GM21576 (cell line): Measurements from ENCODE around the gene RELT.

Source experiments
- ATAC-seq: cut with Tn5 transposase; IDR thresholded peaks from one replicate; pipeline ENCODE4 v1.9.1; 2021; ENCODE audit warnings: mild to moderate bottlenecking, moderate library complexity; ENCODE audit not compliant: unreplicated experiment

Gene RELT, protein sequence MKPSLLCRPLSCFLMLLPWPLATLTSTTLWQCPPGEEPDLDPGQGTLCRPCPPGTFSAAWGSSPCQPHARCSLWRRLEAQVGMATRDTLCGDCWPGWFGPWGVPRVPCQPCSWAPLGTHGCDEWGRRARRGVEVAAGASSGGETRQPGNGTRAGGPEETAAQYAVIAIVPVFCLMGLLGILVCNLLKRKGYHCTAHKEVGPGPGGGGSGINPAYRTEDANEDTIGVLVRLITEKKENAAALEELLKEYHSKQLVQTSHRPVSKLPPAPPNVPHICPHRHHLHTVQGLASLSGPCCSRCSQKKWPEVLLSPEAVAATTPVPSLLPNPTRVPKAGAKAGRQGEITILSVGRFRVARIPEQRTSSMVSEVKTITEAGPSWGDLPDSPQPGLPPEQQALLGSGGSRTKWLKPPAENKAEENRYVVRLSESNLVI

GRCh38 chr11:73376160-73376802, at the start of gene RELT:
TSS of gene RELT (plus strand) at chr11:73376399. CDS start at chr11:73389137, 12,738 bp downstream.
- ATAC-seq = peak; percentile 71

DNA sequence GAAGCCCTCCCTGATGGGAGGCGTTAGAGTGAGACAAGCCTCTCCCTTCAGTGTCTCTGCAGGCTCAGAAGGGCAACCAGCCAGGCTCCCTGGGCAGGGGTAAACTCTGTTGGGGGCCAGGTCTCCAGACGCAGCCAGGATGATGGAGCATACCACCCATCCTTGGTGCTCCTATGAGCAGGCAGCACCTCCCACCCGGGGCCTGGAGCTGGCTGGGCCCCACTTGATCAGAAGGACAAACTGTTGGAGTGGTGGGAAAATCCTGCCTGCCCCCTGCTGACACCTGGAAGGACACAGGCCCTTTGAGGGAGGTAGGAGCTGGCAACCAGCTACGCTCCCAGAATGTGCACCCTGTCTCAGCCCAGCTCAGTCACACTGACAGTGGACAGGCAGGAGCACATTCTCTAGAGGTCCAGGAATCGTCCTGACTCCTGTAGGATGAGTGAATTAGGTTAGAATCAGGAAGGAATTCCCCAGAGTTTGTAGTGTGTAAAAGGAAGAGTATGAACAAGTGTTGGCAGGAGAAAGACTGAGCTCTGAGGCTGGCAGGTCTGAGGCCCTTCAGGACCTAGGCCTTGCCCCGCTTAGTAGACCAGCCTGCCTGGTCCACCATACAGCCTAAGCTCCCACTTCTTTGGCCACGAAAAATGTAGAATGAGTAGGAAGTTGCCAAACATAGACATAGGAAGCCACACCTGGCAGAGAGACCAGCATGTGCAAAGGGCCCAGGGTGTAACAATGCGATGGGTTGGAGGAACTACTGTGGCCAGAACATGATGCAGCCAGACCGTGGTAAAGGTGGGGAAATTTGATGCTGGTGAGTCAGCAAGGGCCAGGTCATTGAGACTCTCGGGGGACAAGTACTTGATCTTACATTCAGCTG, 49.0 kb upstream of the RELT start:
- no peak for ATAC-seq

DNA sequence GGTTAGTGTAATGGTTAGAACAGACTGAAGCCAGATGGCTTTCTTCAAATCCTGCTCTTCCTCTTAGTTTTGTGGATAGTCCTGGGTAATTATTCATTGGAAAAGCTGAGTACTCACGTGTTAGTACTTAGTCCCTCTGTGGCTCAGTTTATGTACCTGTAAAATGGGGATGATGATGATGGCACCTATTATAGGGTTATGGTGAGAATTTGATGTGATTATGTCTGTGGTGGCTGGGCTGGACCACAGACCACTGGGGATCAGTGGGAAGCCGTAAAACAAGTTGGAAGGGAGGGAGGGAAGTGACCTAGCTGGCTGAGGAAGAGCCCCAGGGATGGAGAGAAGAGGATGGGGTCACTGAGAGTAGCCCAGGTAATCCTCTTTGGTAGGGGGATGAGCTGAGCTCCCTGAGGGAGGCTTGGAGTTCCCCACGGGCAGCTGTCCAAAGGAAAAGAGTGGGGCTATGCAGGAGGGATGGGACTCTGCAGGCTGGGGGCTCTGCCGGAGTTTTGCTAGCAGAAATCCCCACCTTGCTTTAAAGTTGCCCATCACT, 48.3 kb upstream of the RELT start:
- ATAC-seq = no peak

- no peak for ATAC-seq
Measured at GRCh38 chr11:73330569-73331093, 45.6 kb upstream of the RELT start.

DNA sequence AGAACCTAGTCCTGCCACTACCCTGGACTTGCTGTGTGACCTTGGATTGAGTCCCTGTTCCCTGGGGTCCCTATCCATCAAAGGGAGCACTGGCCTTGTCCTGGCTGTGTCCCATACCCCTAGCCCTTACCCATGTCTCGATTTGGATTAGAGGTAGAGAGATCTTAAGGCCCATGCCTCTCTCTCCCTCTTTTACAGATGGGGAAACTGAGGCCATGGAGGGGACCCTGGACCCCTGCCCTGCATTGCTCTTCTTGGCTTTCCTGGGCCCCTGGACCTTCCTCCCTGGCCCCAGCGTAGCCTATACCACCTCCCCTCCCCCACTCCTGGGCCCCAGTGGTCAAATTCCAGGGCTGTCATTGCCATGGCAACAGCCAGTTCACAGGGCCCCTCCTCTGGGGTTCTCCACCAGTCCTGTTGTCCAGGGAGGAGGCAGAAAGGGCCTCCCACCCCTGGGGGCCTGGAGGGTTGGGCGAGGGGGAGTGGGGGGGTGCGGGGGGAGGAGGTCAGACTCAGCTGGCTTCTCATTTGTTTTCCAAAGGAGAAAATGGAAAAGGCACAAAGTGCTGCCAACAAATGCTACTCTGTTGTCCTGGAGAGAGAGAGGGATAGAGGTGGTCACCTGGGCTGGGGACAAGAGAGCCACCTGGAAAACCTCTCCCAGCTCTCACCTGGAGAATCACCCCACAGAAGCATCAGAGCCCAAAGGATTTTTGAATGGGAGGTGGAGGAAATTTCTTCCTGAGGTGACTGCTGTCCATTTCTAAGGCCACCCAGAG, 44.9 kb upstream of the RELT start:
- no peak for ATAC-seq

DNA sequence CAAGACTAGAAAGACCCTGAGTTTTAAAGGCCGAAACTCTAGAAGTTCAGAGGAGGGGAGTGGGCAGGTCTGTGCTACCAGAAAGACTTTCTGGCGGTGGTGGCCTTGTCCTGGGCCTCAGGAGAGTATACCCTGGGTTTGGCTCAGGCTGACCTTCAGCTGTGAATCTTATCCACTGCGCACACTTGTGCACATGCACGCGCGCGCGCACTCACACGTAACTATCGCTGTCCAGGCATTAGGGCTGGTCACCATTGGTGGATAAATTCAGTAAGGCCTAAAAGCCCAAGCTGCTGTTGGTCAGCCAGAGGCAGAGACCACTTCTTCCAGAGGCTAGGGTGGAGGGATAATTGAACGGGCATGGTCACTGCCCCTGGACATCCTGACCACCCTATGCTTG, 43.0 kb upstream of the RELT start:
- ATAC-seq = no peak

GRCh38 chr11:73333640-73334383, 42.4 kb upstream of the RELT start:
- ATAC-seq = no peak

- no peak for ATAC-seq
Measured at GRCh38 chr11:73334384-73335203, 41.6 kb upstream of the RELT start.

DNA sequence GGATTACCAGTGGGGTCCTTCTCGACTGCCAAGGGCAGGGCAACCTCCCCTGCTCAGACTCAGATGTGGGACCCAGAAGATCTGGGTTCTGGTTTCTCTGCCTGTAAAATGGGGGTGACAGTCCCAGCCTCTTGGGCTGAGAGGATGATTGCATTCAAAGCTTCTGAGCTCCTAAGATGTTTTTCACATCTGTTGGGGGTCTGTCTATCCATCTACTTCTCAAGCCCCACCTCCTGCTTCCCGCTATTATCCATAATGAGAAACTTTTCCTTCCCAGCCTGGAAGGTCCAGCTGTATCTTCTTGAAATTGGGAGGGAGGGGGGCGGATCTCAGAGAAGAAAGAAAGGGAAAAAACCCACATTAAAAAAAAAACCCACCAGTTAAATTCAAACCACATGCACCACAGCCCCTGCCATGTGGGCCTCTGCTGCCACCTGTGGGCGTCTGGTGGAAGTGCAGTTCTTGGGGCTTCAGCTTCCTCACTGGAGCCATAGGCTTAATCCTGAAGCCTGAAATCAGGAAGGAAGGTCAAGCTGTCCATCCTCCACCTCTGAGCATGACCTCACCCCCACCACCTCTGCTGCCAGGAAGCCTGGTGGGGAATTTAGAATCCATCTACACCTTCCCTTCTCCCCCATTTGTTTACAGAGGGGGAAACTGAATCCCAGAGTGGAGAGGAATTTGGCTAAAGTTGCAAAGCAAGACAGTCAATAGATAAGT, 40.8 kb upstream of the RELT start:
- ATAC-seq = no peak

DNA sequence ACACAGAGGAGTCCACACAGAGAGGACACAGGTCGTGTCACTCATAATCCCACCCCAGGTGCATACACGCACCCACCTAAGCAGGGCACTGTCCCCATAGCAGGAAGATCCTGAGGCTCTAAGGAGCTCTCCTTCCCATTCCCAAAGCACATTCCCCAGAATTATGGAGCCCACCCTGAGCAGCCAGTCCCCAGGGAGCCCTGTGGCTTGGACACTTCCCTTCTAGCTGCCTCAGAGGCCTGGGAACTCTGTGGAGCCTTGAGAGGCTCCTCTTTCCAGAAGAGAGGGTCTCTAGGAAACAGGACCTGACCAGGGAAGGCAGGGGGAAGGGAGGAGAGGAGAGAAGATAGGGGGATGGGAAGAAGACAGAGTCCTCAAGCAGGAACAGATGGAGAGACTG, 38.4 kb upstream of the RELT start:
- ATAC-seq = no peak

DNA sequence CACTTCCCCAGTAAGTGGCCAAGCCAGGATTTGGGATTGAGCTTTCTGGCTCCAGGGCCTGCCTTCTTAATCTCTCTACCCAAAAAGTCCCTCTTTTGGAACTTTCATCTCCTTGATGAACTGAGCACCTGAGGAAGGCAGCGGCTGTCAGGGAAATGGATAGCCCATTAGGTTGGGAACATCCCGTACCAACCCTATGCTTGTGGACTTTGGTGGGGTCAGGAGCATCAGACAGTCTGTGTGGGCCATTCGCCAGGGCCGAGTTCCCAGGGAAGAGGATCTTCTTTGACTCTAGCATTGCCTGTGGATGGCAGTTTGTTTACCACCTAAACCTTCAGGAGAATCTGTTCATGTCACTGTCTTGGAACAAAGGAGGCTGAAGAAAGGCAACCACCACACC, 37.9 kb upstream of the RELT start:
- ATAC-seq = no peak

DNA sequence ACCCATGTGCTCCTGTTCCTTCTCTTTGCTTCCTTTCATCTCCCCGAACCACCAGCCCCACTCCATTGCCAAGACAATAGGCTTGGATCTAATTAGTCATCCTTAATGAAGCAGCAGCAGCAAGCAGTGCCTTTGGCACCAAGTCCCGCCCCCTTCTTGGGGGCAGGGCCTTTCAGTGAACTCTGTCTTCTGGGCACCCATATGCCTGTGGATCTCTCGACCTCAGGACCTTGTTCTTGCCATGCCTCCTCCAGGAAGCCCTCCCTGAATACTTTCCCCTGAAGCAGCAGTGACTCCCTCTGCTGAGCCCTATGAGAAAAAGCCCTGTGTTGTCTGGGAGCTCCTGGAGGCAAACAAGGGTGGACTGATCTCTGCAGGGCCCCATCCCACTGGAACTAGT, 36.0 kb upstream of the RELT start:
- ATAC-seq = no peak

GRCh38 chr11:73342633-73343032, 33.6 kb upstream of the RELT start:
- ATAC-seq = no peak

- ATAC-seq = no peak
Measured at GRCh38 chr11:73343076-73343873, 32.9 kb upstream of the RELT start.

- no peak for ATAC-seq
Measured at GRCh38 chr11:73344191-73344607, 32.0 kb upstream of the RELT start.

- ATAC-seq = no peak
Measured at GRCh38 chr11:73345481-73346160, 30.6 kb upstream of the RELT start.
